ENCODE results near the gene ETF1. TPM values are rescaled to one million over a fixed set of nuclear protein-coding genes. Genes with fewer than 3 reads are reported as not detected.

ETF1 gene
- total and polyA plus RNA-seq, 9 of the 15 experiments (the other 6 are each of a cell fraction or from before 2014, with no cell fraction given), result 53.7 to 209 (median 164) TPM

GRCh38 chr5:138491669-138492559 is 51.1 kb downstream of the ETF1 start (continued):
- TF ChIP-seq ETV6 (IDR thresholded peaks at IDR 0.05; ENCODE audit: borderline replicate concordance in 1 of 2, low read depth in 2 of 2, low read length in 1 of 2) (0 out of 4 replicates have a peak, but pooled peaks of 1 of the 2 experiments have one; percentile 21), ETV6 (CRISPR knock-in tag; IDR thresholded peaks at IDR 0.05; ENCODE audit: borderline replicate concordance) (no peak), MGA (IDR thresholded peaks at IDR 0.05) (peak; percentile 76), FIP1L1 (IDR thresholded peaks at IDR 0.05; ENCODE audit: low read depth, low read length, poor library complexity, severe bottlenecking) (peak; percentile 60), ERF (CRISPR knock-in tag; IDR thresholded peaks at IDR 0.05) (0 out of 2 replicates have a peak, but pooled peaks have one; percentile 25), PRMT5 (CRISPR knock-in tag; IDR thresholded peaks at IDR 0.05) (peak; percentile 43; the same call in 1 of the 2 replicates), MAZ (CRISPR knock-in tag; conservative IDR thresholded peaks at IDR 0.05 in 1 of 2, IDR thresholded peaks at IDR 0.05 in 1 of 2) (peak; percentile 18 to 67), ZNF699 (CRISPR knock-in tag; IDR thresholded peaks at IDR 0.05; ENCODE audit: insufficient replicate concordance) (no peak), HMGN3 (IDR thresholded peaks at IDR 0.05; ENCODE audit: borderline replicate concordance, extremely low read depth, insufficient read length, low read depth, low read length) (peak; percentile 67), MTA3 (IDR thresholded peaks at IDR 0.05; ENCODE audit: borderline replicate concordance) (peak; percentile 47; the same call in 1 of the 2 replicates), RBFOX2 (IDR thresholded peaks at IDR 0.05; ENCODE audit: low read depth, low read length) (peak; percentile 92), CREM (IDR thresholded peaks at IDR 0.05; ENCODE audit: low read depth) (0 out of 2 replicates have a peak, but pooled peaks have one; percentile 4)
- TF ChIP-seq, protein P1, sequence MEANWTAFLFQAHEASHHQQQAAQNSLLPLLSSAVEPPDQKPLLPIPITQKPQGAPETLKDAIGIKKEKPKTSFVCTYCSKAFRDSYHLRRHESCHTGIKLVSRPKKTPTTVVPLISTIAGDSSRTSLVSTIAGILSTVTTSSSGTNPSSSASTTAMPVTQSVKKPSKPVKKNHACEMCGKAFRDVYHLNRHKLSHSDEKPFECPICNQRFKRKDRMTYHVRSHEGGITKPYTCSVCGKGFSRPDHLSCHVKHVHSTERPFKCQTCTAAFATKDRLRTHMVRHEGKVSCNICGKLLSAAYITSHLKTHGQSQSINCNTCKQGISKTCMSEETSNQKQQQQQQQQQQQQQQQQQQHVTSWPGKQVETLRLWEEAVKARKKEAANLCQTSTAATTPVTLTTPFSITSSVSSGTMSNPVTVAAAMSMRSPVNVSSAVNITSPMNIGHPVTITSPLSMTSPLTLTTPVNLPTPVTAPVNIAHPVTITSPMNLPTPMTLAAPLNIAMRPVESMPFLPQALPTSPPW (CRISPR knock-in tag; IDR thresholded peaks at IDR 0.05), result peak; percentile 73
